ENCODE results near the gene RPS6KA5.
A peak's percentile ranks its signal among the peaks of the same experiment; 100 is the strongest.
"Not testable (repeated sequence)": the region's sequence is repeated elsewhere in the genome, so short reads cannot be mapped to it uniquely, and the experiment has no call there.

RPS6KA5 gene

GRCh38 chr14:90830931-90831701 lies 229.3 kb downstream of the RPS6KA5 start:
- no peak for DNase-seq (ENCODE audit: low read depth)

GRCh38 chr14:90829677-90830076 lies 230.8 kb downstream of the RPS6KA5 start:
- no peak for DNase-seq (ENCODE audit: low read depth)

GRCh38 chr14:90828642-90829487 lies 231.6 kb downstream of the RPS6KA5 start:
- DNase-seq (ENCODE audit: low read depth) = no peak

GRCh38 chr14:90827919-90828610 lies 232.4 kb downstream of the RPS6KA5 start:
- peak; percentile 90 for DNase-seq (ENCODE audit: low read depth)

- not testable (repeated sequence) for DNase-seq (ENCODE audit: low read depth)
These were observed 236.9 kb downstream of the RPS6KA5 start for GRCh38 chr14:90823542-90823941.

GRCh38 chr14:90820958-90821357 lies 239.5 kb downstream of the RPS6KA5 start:
- peak; percentile 86 for DNase-seq (ENCODE audit: low read depth)

GRCh38 chr14:90819734-90820393 lies 240.6 kb downstream of the RPS6KA5 start:
- DNase-seq (ENCODE audit: low read depth) = no peak

- no peak for DNase-seq (ENCODE audit: low read depth)
These were observed 241.7 kb downstream of the RPS6KA5 start for GRCh38 chr14:90818715-90819114.

- DNase-seq (ENCODE audit: low read depth) = no peak
These were observed 243.6 kb downstream of the RPS6KA5 start for GRCh38 chr14:90816681-90817436.

GRCh38 chr14:90815822-90816662 lies 244.4 kb downstream of the RPS6KA5 start, which contains the start of gene TTC7B:
TTC7B (minus strand) TSS chr14:90816430; CDS start chr14:90816295, 135 bp downstream.
- peak; percentile 56 for DNase-seq (ENCODE audit: low read depth)

- no peak for DNase-seq (ENCODE audit: low read depth)
These were observed 244.9 kb downstream of the RPS6KA5 start for GRCh38 chr14:90815572-90815821.

GRCh38 chr14:90814806-90815571 lies 245.5 kb downstream of the RPS6KA5 start:
- DNase-seq (ENCODE audit: low read depth) = no peak

GRCh38 chr14:90813442-90813841 lies 247.0 kb downstream of the RPS6KA5 start:
- DNase-seq (ENCODE audit: low read depth) = no peak

GRCh38 chr14:90812109-90812508 lies 248.3 kb downstream of the RPS6KA5 start:
- no peak for DNase-seq (ENCODE audit: low read depth)

GRCh38 chr14:90811641-90812040 lies 248.8 kb downstream of the RPS6KA5 start:
- DNase-seq (ENCODE audit: low read depth) = no peak

- DNase-seq (ENCODE audit: low read depth) = no peak
These were observed 249.6 kb downstream of the RPS6KA5 start for GRCh38 chr14:90810806-90811205.

GRCh38 chr14:90809530-90810312 lies 250.7 kb downstream of the RPS6KA5 start:
- no peak for DNase-seq (ENCODE audit: low read depth)

GRCh38 chr14:90808759-90809529 lies 251.5 kb downstream of the RPS6KA5 start:
- DNase-seq (ENCODE audit: low read depth) = peak; percentile 67

Measured in ELR (cell line).